HG02885 (cell line): ENCODE data around the gene KLK13.

Experiments used
- ATAC-seq: cut with Tn5 transposase; IDR thresholded peaks from one replicate; pipeline ENCODE4 v1.9.1; 2021; ENCODE audit warnings: mild to moderate bottlenecking; ENCODE audit not compliant: unreplicated experiment, poor library complexity

The KLK13 gene

GRCh38 chr19:51093510-51094345, 28.8 kb upstream of the KLK13 start:
- no peak for ATAC-seq

- ATAC-seq = no peak
Observed at GRCh38 chr19:51093101-51093500, 28.2 kb upstream of the KLK13 start.

GRCh38 chr19:51091895-51092873, 27.3 kb upstream of the KLK13 start:
- no peak for ATAC-seq

GRCh38 chr19:51091126-51091525, 26.2 kb upstream of the KLK13 start:
- ATAC-seq = no peak

GRCh38 chr19:51090471-51090870, 25.6 kb upstream of the KLK13 start:
- ATAC-seq = no peak

GRCh38 chr19:51089786-51090185, 24.9 kb upstream of the KLK13 start:
- no peak for ATAC-seq

GRCh38 chr19:51086153-51086850, 21.4 kb upstream of the KLK13 start:
- ATAC-seq = no peak

- no peak for ATAC-seq
Observed at GRCh38 chr19:51084505-51084904, 19.6 kb upstream of the KLK13 start.

GRCh38 chr19:51083783-51084182, 18.9 kb upstream of the KLK13 start:
- no peak for ATAC-seq

- no peak for ATAC-seq
Observed at GRCh38 chr19:51083181-51083580, 18.3 kb upstream of the KLK13 start.

GRCh38 chr19:51082611-51083010, 17.7 kb upstream of the KLK13 start, which contains the start of gene KLK14:
KLK14 (minus strand) TSS chr19:51082887; CDS start chr19:51082614, 273 bp downstream.
- ATAC-seq = no peak

- no peak for ATAC-seq
Observed at GRCh38 chr19:51081476-51081875, 16.6 kb upstream of the KLK13 start.

- ATAC-seq = no peak
Observed at GRCh38 chr19:51079481-51080110, 14.7 kb upstream of the KLK13 start.

- ATAC-seq = no peak
Observed at GRCh38 chr19:51078731-51079130, 13.8 kb upstream of the KLK13 start.

- ATAC-seq = no peak
Observed at GRCh38 chr19:51078104-51078503, 13.2 kb upstream of the KLK13 start.

- no peak for ATAC-seq
Observed at GRCh38 chr19:51076631-51077213, 11.8 kb upstream of the KLK13 start.

- ATAC-seq = no peak
Observed at GRCh38 chr19:51075998-51076397, 11.1 kb upstream of the KLK13 start.

- no peak for ATAC-seq
Observed at GRCh38 chr19:51071095-51071405, 6.2 kb upstream of the KLK13 start.

- no peak for ATAC-seq
Observed at GRCh38 chr19:51070334-51071094, 5.6 kb upstream of the KLK13 start.
